GM12891 (cell line): ENCODE measurements around the gene SLC2A9.

Experiments
- DNase-seq: peaks from one replicate; pipeline ENCODE4 v3.0.0; 2011; ENCODE audit warnings: low spot score; ENCODE audit not compliant: insufficient read length
- FAIRE-seq: peaks from 2 replicates; lab custom pipeline; 2011; peaks lifted over from hg19 to GRCh38; lab: Jason Lieb, UNC
- PAX5 ChIP-seq: IDR thresholded peaks from 2 replicates; pipeline ENCODE4 v1.6.1; 2011; ENCODE audit warnings: low read length, moderate library complexity, mild to moderate bottlenecking; ENCODE audit not compliant: insufficient read depth, severe bottlenecking
- POLR2A ChIP-seq: IDR thresholded peaks from 2 replicates; pipeline ENCODE4 v1.6.1; 2011; ENCODE audit warnings: low read depth, low read length, control low read depth
- POLR2AphosphoS5 ChIP-seq: IDR thresholded peaks from 2 replicates; pipeline ENCODE4 v1.6.1; 2011; ENCODE audit warnings: low read depth, low read length, control low read depth
- POU2F2 ChIP-seq: IDR thresholded peaks from 2 replicates; pipeline ENCODE4 v1.6.1; 2011; ENCODE audit warnings: low read depth, mild to moderate bottlenecking, control low read depth, low read length, moderate library complexity
- SPI1 ChIP-seq: IDR thresholded peaks from 2 replicates; pipeline ENCODE4 v1.6.1; 2011; ENCODE audit warnings: low read depth, low read length, control low read depth
- TAF1 ChIP-seq: IDR thresholded peaks from 2 replicates; pipeline ENCODE4 v1.6.1; 2011; ENCODE audit warnings: low read depth, low read length, control low read depth

SLC2A9 gene

DNA sequence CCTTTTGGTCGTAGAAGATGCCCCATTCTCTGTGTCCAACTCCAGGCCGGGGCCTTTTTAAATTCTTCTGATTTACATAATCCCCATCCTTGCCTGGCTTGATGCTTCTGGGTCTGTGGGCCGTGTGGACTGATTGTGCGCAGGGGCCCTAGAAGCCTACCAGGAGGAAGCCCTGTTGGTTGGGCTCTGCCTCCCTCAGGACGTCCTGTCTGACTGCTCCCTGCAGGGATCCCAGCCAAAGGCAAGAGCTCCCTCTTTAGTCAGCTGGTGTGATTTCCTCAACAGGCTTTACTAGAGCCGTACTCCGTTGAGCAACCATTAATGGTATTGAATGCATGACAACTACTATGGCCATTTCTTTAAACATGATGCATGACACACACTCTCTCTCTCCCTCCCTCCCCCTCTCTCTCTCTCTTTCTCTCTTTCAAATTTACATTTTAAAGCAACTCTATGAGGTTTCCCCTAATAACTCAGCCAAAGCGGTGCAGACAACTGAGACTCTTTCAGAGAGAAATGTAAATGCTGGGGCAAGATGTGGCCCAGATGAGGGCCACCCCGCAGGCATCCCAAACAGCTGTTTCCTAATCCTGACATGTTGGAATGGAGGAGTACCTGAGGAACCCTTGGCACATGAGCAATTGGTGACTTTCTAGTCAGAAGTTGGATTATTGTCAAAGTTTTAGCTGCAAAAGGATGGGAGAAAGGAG, 122.5 kb downstream of the SLC2A9 start:
- no peak for TF ChIP-seq POLR2AphosphoS5
- TF ChIP-seq SPI1 = no peak
- no peak for TF ChIP-seq POLR2A
- no peak for TF ChIP-seq TAF1
- TF ChIP-seq POU2F2 = no peak
- no peak for TF ChIP-seq PAX5
- FAIRE-seq (no peak), DNase-seq (peak; percentile 16)

DNA sequence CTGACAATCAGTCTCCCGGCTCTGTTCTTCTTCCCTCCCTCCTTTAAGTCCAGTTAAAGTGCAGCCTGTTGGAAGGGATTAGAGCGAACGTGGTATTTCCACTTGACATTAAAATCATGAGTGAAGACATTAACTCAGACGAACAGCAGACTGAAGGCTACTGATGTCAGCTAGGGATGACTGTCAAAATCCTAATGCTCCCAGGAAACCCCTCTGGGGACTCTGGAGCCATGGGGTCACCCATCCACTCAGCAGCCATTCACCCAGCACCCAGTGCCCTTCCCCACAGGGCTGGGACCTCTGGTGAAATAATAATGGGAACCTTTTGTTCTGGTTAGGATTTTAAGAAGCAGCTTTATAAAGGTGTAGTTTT, 126.0 kb downstream of the SLC2A9 start:
- TF ChIP-seq SPI1 = no peak
- no peak for TF ChIP-seq TAF1
- no peak for TF ChIP-seq POLR2AphosphoS5
- no peak for TF ChIP-seq POLR2A
- TF ChIP-seq POU2F2 = no peak
- no peak for TF ChIP-seq PAX5
- no peak for FAIRE-seq
- DNase-seq = no peak

DNA sequence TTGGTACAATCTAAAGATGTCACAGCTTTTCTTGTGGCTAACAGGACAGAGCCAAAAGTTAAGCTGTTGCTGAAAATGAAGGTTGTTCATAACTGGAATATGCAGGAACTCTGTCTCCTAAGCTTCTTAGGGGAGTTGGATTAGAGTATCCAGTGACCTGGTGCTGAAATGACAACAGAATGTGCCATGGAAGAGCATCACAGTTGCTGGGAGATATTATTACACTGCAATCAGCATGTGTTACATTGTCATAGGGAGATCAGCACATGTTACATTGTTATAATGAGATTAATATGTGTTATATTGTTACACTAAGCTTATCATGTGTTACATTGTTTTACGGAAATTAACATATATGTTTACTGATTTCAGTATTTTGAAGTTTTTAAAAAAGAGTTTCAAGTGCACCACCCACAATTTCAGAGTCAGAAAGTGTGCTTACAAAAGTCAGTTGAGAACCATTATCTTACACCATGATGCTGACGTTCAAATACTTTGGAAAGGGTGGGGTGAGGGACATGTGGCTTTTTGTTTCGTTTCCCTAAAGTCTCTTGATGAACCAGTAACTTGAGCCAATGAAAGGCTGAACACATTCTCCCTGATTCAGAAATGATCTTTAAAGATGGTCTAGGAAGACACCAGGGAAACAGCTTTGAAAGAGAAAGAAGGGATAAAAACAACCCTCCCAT, 126.5 kb downstream of the SLC2A9 start:
- FAIRE-seq = no peak
- DNase-seq = no peak
- TF ChIP-seq SPI1 (no peak), TAF1 (no peak), POLR2A (no peak), POU2F2 (no peak), POLR2AphosphoS5 (no peak), PAX5 (no peak)

DNA sequence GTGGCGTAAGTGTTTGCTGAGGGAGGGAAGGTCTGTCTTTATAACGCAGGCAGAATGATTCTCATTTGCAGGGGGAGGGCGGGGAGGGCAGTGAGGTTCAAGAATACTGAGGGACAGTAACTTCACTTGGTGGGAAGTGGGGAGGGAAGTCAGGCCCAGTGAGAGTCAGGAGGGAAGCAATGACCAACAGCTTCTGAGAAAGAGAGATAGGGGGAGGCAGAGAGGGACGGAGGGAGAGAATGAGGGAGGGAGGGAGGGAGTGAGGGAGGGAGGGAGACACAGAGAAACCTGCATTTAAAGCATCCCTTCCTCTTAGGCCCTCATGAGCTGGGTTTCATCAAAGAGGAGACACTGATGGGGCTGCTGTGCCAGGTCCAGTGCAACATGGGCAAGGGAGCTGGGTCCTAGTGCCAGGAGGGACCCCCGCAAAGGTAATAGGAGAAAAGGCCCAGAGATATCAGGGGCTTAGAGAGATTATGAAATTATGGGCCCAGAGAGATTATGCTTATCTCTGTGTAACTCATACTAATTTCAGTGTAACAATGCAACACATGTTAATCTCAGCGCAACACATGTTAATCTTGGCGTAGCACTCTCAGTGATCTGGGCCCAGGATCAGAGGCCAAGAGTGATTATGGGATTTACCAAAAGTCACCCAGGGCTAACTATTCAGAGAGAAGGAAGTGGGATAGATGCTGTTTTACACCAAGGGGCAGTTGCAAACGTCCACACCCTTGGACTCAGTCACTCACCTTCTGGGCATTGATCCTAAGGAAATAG, 127.8 kb downstream of the SLC2A9 start:
- TF ChIP-seq PAX5 (no peak), POU2F2 (no peak), TAF1 (no peak), SPI1 (no peak), POLR2AphosphoS5 (no peak), POLR2A (no peak)
- no peak for DNase-seq
- FAIRE-seq = no peak

DNA sequence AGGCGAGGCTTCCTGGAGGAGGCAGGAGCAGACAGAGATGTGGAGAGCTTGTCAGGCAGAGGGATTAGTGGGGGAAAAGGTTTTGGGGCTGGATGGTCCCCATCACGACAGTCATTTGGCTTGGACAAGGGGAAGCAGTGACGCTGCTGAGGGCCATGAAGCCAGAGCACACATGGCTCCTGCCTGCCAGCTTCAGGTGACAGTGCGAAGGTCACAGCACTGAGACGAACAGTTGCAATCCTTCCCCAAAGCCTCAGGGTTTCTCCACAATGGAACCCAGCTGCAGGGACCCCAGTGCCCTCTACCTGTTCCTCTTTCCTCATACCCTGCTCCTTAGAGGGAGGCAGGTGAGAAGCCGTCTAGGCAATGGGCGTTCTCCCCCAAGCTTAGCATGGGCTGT, 129.6 kb downstream of the SLC2A9 start:
- DNase-seq (no peak), FAIRE-seq (no peak)
- no peak for TF ChIP-seq POLR2AphosphoS5
- no peak for TF ChIP-seq POU2F2
- no peak for TF ChIP-seq SPI1
- no peak for TF ChIP-seq TAF1
- no peak for TF ChIP-seq POLR2A
- TF ChIP-seq PAX5 = no peak

DNA sequence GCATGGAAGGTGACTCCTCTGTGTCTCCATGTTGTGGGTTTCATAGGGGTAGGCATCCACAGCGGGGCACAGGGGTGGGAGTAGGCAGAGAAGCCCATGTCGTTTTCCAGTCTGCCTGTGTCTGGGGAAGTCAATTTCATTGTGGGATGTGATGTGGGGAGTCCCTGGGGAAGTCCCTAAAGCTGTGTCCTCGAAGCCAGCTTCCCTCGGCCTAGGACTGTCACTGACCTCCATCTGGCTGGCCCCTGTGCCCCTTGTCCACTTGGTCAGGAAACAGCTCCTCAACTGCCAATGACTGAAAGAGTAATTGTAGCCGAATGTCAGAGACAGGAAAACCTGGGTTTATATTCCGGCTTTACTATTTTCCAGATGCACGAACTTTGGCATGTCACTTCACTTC, 130.2 kb downstream of the SLC2A9 start:
- FAIRE-seq (no peak), DNase-seq (no peak)
- TF ChIP-seq SPI1 = no peak
- TF ChIP-seq POU2F2 = no peak
- TF ChIP-seq PAX5 = no peak
- no peak for TF ChIP-seq POLR2A
- TF ChIP-seq TAF1 = no peak
- no peak for TF ChIP-seq POLR2AphosphoS5

DNA sequence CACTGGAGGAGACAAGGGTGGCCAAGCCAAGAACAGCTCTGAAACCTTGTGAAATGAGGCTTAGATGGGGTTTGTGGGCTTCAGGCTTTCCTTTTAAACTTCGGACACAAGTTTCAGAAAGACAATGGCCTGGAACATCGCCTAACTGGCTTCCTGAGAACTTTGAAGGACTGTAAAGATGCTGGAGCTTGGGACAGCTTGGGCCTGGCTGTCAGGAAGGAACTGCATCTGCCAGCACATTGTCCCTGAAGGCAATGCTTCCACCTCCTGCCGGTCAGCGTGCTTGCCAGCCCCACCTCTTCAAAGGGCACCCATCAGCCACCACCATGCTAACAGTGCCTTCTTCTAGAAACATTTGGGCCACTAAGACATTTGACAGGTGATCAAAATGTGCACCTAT, 132.0 kb downstream of the SLC2A9 start:
- FAIRE-seq = no peak

DNA sequence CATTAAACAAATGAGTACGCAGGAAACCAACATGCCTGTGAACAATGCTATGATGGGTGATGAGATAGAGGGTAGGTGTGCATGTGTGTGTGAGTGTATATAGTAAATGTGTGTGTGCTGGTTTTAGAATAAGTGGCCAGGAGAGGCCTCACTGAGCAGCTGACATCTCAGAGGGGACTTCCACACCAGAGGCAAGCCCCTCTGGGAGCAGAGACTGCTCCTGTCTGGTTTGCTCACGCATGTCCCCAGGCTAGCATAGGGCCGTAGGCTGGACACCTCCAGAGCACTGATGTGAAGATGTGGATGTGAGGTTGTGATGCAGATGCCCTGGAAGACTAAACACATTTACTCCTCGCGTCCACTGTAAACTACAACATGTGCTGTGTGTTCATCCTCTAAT, 135.3 kb downstream of the SLC2A9 start:
- no peak for FAIRE-seq
- no peak for DNase-seq

More for the DNA sequence above, 132.0 kb downstream of the SLC2A9 start:
- DNase-seq = no peak
- TF ChIP-seq POLR2A = no peak

DNA sequence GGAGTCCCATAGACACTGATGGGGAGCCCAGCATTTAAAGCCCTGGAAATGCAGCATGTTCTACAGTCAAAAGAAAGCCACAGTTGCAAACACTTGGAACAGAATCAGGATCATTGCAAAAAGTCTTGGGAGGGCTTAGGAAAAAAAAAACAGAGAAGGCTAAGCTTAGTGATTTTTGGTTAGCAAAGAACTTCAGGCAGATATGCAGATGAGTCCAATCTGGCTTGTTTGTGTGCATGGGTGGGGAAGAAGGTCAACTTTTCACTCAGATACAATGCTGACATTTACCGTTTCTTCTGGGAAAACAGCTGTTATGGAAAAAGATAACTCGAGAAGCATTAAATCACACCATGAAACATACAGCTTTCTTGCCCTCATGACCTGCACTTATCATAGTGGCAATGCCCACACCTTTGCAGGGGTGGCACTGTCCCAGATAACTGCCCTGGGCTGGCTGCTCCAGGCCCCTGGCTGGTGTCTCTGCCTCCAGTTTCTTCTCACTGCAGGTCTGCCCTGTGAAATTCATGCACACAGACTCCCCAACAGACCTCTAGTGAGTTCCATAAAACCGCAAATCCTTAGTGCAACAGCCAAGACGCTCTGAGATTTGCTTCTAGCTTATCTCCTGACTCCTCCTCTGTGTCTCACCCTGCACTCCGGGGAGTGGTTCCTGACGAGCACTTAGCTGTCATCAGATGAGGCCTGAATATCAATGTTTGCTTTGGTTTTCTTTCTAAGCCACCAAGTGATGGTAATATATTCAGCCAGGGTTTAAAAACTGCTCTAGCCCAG, 140.7 kb downstream of the SLC2A9 start:
- DNase-seq = no peak
- FAIRE-seq = no peak
- TF ChIP-seq TAF1 (no peak), PAX5 (no peak), SPI1 (no peak), POU2F2 (no peak), POLR2AphosphoS5 (no peak), POLR2A (no peak)

More for the DNA sequence above, 135.3 kb downstream of the SLC2A9 start:
- no peak for TF ChIP-seq POLR2A

DNA sequence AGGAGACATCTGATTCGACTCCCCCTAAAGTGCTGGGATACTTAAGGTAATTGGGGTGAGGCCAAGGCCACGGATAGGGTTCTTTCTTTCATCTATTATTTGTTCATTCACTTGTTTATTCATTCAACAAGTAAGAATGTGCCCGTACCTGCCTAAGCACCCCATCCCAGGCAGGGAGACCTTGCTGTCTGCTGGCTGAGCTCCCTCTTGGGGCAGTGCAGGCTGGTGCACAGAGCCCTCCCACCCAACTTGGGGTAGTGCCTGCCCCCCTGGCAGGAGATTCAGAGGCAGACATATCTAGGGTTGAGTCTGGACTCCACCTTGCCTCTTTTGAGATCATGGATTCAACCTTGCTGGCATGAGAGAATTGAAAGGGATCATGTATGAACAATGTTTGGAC, 144.2 kb downstream of the SLC2A9 start:
- DNase-seq (no peak), FAIRE-seq (no peak)
- TF ChIP-seq PAX5 = no peak
- TF ChIP-seq POU2F2 = no peak
- no peak for TF ChIP-seq TAF1
- TF ChIP-seq SPI1 = no peak
- TF ChIP-seq POLR2A = no peak
- TF ChIP-seq POLR2AphosphoS5 = no peak

DNA sequence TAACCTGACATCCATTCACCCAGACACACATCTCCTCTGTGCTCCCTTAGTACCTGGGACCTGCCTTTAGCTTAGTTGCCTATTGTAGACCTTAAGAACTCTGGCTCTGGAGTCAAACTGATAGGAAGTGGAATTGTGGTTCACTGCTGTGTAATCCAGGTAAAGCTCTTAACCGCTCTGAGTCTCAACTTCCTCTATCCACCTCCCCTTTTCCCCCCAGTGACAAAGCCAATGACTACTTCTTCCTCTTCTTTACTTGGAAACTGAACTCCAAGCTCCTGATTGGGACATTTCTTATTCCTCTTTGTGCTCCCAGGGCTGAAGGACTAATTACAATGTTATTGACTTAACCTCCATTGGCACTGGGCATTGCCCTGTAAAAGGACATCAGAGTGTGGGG, 145.8 kb downstream of the SLC2A9 start:
- DNase-seq (no peak), FAIRE-seq (no peak)
- no peak for TF ChIP-seq PAX5
- no peak for TF ChIP-seq TAF1
- no peak for TF ChIP-seq POU2F2
- TF ChIP-seq POLR2AphosphoS5 = no peak
- TF ChIP-seq SPI1 = no peak
- no peak for TF ChIP-seq POLR2A
